Raji (cell line): Measurements from ENCODE around the gene TUT1.

Source experiments
- POLR2A ChIP-seq: IDR thresholded peaks from 2 replicates; pipeline ENCODE4 v1.6.1; 2011; ENCODE audit warnings: low read depth, low read length, control low read depth; ENCODE audit not compliant: insufficient read depth

Gene TUT1

DNA sequence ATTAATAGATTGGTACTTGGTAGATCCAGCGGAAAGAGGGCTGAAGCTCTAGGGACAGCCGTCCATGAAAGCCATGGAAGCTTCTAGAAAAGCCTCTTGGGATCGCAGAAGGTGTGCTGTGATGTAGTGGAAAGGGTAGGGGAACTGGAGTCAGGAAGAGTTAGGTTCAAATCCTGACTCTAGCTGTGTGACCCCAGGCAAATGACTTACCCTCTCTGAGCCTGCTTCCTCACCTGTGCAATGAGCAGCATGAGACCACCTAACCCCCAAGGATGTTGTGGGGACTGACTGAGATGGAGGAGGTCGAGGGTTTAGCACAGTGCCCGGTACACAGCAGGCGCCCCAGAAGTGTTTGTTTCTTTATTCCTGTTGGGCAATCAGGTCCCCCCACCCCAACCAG lies 19.1 kb upstream of the TUT1 start:
- no peak for TF ChIP-seq POLR2A

GRCh38 chr11:62608776-62609175 lies 17.5 kb upstream of the TUT1 start:
- no peak for TF ChIP-seq POLR2A

DNA sequence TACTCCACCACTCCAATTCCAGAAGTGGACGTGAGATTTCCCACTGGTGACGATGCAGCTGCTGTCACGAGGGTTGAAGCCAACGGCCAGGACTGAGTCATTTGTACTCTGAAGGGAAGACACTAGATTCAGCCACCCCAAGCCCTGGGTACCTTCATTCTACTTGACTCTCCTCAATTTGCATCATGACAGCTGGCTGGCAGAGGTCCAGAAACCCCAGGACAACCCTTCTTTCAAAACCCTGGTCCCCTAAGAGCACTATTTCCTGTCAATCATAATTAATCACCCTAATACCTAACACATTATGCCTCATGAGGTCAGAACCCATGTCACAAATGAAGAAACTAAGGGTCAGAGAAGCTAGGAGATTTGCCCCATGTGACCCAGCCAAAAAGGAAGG lies 16.4 kb upstream of the TUT1 start:
- no peak for TF ChIP-seq POLR2A

- no peak for TF ChIP-seq POLR2A
Measured at GRCh38 chr11:62605902-62606301, 14.6 kb upstream of the TUT1 start.

DNA sequence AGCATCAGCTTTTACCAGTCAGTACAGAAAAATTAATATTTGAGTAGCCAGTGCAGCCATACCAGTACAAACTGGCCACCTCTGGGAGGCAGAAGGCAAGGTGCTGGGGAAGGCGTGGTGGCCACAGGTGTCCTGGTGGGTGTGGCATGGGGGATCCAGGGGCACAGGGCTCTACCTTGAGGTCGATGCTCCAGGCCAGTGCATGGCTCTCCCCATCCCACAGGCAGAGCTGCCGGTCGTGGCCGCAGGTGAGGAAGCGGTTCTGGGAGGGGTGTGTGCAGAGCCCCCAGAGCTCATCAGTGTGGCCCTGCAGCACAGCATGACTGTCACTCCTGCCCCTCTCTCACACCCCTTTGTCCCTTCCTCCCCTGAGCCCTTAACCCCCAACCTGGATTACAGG lies 14.1 kb upstream of the TUT1 start:
- TF ChIP-seq POLR2A = no peak

DNA sequence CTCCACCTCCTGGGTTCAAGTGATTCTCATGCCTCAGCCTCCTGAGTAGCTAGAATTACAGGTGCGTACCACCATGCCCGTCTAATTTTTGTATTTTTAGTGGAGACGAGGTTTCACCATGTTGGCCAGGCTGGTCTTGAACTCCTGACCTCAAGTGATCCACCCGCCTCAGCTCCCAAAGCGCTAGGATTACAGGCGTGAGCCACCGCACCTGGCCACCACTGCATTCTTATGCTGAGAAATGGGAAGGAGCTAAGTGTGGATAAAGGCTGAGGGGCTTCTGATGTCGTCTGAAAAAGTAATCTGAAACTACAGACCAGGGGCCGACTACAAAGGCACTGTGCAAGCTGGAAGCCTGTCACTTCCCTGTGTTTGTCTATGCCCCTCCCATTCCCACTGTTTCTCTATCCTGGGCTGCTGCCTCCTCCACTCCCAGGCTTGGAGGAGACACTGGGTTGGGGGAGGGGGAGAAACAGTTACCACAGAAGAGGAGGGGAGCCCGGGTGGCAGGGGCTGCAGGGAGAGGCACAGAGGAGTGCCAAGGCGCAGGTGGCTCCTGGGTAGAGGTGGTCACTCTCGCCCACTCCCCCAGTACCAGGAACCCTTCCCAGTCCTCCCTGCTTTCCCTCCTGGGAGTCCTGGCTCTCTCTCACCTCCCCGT lies 13.3 kb upstream of the TUT1 start:
- no peak for TF ChIP-seq POLR2A

GRCh38 chr11:62603776-62604299 lies 12.5 kb upstream of the TUT1 start:
- no peak for TF ChIP-seq POLR2A

DNA sequence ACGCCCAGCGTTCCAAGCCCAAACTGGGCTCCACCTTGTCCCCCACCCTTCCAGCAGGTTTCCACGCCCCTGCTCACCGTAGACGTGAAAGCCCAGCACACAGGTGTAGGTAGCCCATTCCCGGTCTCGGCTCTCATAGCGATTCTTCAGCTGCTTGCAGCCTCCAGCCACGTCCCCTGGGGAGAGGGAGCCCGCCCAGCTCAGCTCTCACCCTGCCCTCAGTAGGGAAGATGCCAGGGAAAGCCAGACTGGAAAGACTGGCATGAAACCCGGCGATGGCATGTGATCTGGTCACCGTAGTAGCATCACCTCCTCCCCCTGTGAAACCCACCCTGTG lies 11.7 kb upstream of the TUT1 start:
- TF ChIP-seq POLR2A = no peak

GRCh38 chr11:62602141-62603071 lies 11.1 kb upstream of the TUT1 start:
- TF ChIP-seq POLR2A = no peak

- TF ChIP-seq POLR2A = peak; percentile 74
Measured at GRCh38 chr11:62601372-62602140, 10.2 kb upstream of the TUT1 start, which contains the start of gene MTA2. Gene MTA2, minus strand, starts transcription at chr11:62601865. Its CDS starts 415 bp downstream, at chr11:62601450.

DNA sequence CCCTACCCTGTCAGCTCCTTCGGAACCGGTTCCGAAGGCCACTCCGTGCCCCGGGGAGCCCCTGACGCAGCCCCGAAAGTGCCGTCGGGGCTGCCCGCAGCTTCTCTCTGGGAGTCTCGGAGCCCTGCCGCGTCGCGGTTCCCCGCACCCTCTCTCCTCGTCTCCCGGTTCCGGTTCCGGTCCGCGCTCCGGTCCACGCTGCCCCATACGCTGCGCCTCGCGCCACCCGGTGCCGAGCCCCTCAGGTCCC lies 9.7 kb upstream of the TUT1 start:
- no peak; the same call in 1 of the 2 replicates for TF ChIP-seq POLR2A

GRCh38 chr11:62600367-62601121 lies 9.2 kb upstream of the TUT1 start:
- no peak for TF ChIP-seq POLR2A

DNA sequence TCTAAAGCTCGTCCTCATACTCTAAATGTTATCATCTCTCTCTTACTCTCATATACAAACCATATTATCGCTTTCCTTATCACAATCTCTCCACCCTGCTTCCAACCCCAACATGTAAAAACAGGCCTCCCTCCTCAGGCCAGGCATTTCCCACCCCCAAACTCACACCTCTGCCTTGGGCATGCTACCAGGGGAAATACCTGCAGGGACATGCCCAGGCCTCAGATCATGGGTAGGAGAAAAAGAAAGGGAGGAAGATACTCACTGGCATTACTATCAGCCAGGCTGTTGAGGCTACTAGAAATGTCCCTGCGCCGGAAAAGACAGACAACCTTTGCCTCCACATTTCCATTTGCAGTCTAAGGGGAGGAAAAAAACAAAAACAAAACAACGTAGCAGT lies 8.6 kb upstream of the TUT1 start:
- TF ChIP-seq POLR2A = no peak

GRCh38 chr11:62599069-62599696 lies 7.9 kb upstream of the TUT1 start:
- TF ChIP-seq POLR2A = no peak
